Endothelial cell of umbilical vein (primary cell): Measurements from ENCODE around the gene ZMYND11. TPM values are rescaled to one million over a fixed set of nuclear protein-coding genes. Genes with fewer than 3 reads are reported as not detected.

Experiments
- BruUV-seq: library from RNA; stranded (reverse); fragments of 400-500 nt; replicated peaks from 2 replicates; lab custom pipeline; 2021; lab: Mats Ljungman, UMichigan
- CTCF ChIA-PET: fragments of 300-600, 350-600 bp; sonication (Branson Sonifier 250); formaldehyde crosslinking; loops from one replicate; lab custom pipeline; 2021; ENCODE audit warnings: antibody characterized with exemption, inconsistent platforms; lab: Charles Lee
- POLR2A ChIA-PET: fragments of 300-600, 350-600 bp; sonication (Branson Sonifier 250); formaldehyde crosslinking; loops from one replicate; lab custom pipeline; 2021; ENCODE audit warnings: antibody characterized with exemption, inconsistent platforms; lab: Charles Lee
- DNase-seq: peaks from one replicate; pipeline ENCODE4 v3.0.0-alpha.2; 2011; ENCODE audit warnings: low read depth, low spot score
- FAIRE-seq: peaks from 2 replicates; lab custom pipeline; 2011; peaks lifted over from hg19 to GRCh38; lab: Jason Lieb, UNC
- H2AFZ ChIP-seq: 2 replicates; pipeline ENCODE4 v1.6.0; 2012; ENCODE audit warnings: low read depth, low read length, control low read depth, inconsistent platforms
- H3K27ac ChIP-seq: 2 replicates; pipeline ENCODE4 v1.5.1; 2011; ENCODE audit warnings: low read depth, mild to moderate bottlenecking, control low read depth, low read length, moderate library complexity; ENCODE audit not compliant: insufficient read depth
- H3K27me3 ChIP-seq, 2 experiments: 2 replicates each; pipeline versions ENCODE4 v1.6.0 to v1.6.1; 2011; ENCODE audit warnings: low read length in 2 of 2, mixed read lengths in 1 of 2; ENCODE audit not compliant: control insufficient read depth in 2 of 2, insufficient read depth in 2 of 2
- H3K36me3 ChIP-seq, 2 experiments: 2 replicates in 1 of 2; 3 replicates in 1 of 2; pipeline ENCODE4 v1.5.1; 2011; ENCODE audit warnings: low read length in 2 of 2, mild to moderate bottlenecking in 1 of 2, moderate library complexity in 1 of 2; ENCODE audit not compliant: control insufficient read depth in 2 of 2, insufficient read depth in 2 of 2; ENCODE audit errors: extremely low read depth in 1 of 2
- H3K4me1 ChIP-seq: 3 replicates; pipeline ENCODE4 v1.5.1; 2011; ENCODE audit warnings: mild to moderate bottlenecking, low read length; ENCODE audit not compliant: control insufficient read depth, insufficient read depth; ENCODE audit errors: extremely low read depth
- H3K4me2 ChIP-seq: 2 replicates; pipeline ENCODE4 v1.6.1; 2011; ENCODE audit warnings: low read length, control low read depth, mixed read lengths; ENCODE audit not compliant: insufficient read depth
- H3K4me3 ChIP-seq, 3 experiments: fragments of 200-600 bp in 1 of 3; sonication (generic), shearing (Covaris generic) in 1 of 3; replicated peaks in 1 of 3; 2 replicates each; pipeline ENCODE4 v1.5.1; 2011 to 2016; ENCODE audit warnings: control low read depth in 3 of 3, low read length in 3 of 3, mild to moderate bottlenecking in 2 of 3, inconsistent platforms in 1 of 3, low read depth in 1 of 3, moderate library complexity in 1 of 3; ENCODE audit not compliant: insufficient read depth in 1 of 3
- H3K79me2 ChIP-seq: 2 replicates; pipeline ENCODE4 v1.6.0; 2012; ENCODE audit warnings: low read length, inconsistent platforms; ENCODE audit not compliant: control insufficient read depth, insufficient read depth
- H3K9ac ChIP-seq: replicated peaks from 2 replicates; pipeline ENCODE3; 2011; ENCODE audit warnings: low read length, control low read depth; ENCODE audit not compliant: insufficient read depth; ENCODE audit errors: extremely low read depth
- H3K9me1 ChIP-seq: replicated peaks from 3 replicates; pipeline ENCODE4 v1.6.0; 2011; ENCODE audit warnings: mild to moderate bottlenecking, low read length; ENCODE audit not compliant: control insufficient read depth, insufficient read depth; ENCODE audit errors: extremely low read depth
- H3K9me3 ChIP-seq: replicated peaks from 2 replicates; pipeline ENCODE4 v1.5.1; 2012; ENCODE audit warnings: low read length, inconsistent platforms; ENCODE audit not compliant: control insufficient read depth, insufficient read depth
- H4K20me1 ChIP-seq: replicated peaks from 2 replicates; pipeline ENCODE3; 2011; ENCODE audit warnings: mild to moderate bottlenecking, low read length; ENCODE audit not compliant: control insufficient read depth, insufficient read depth; ENCODE audit errors: extremely low read depth
- EZH2 ChIP-seq: IDR thresholded peaks from 2 replicates; pipeline ENCODE4 v1.6.1; 2012; ENCODE audit warnings: borderline replicate concordance, low read depth, mild to moderate bottlenecking, moderate library complexity, low read length, inconsistent platforms; ENCODE audit not compliant: severe bottlenecking
- FOS ChIP-seq: IDR thresholded peaks from 2 replicates; pipeline ENCODE4 v1.6.1; 2011; ENCODE audit warnings: mild to moderate bottlenecking, low read length, moderate library complexity, borderline replicate concordance; ENCODE audit not compliant: insufficient read depth
- GATA2 ChIP-seq: IDR thresholded peaks from 2 replicates; pipeline ENCODE4 v1.7.0; 2011; ENCODE audit warnings: low read depth, mild to moderate bottlenecking, moderate library complexity, mixed read lengths, low read length; ENCODE audit not compliant: insufficient read length, insufficient read depth
- JUN ChIP-seq: IDR thresholded peaks from 2 replicates; pipeline ENCODE4 v1.6.1; 2011; ENCODE audit warnings: borderline replicate concordance, low read depth; ENCODE audit not compliant: insufficient read length, insufficient read depth
- MYC ChIP-seq: IDR thresholded peaks from one replicate; pipeline ENCODE4 v1.6.1; 2011; ENCODE audit warnings: mild to moderate bottlenecking, low read depth, low read length
- POLR2A ChIP-seq: IDR thresholded peaks from 2 replicates; pipeline ENCODE4 v1.6.1; 2012; ENCODE audit warnings: low read depth, mild to moderate bottlenecking, control low read depth, low read length
- POLR2AphosphoS5 ChIP-seq: IDR thresholded peaks from 2 replicates; pipeline ENCODE4 v1.6.1; 2012; ENCODE audit warnings: low read depth, mild to moderate bottlenecking, control low read depth, low read length, moderate library complexity; ENCODE audit not compliant: insufficient read depth
- dilution Hi-C: fragments of 300-500 bp; cut with MboI; formaldehyde crosslinking; loops from one replicate; pipeline ENCODE4 v1.15.0; 2019; ENCODE audit warnings: low sequenced_read_pairs; ENCODE audit not compliant: extremely low pct_ligation_motif_present
- intact Hi-C: fragments of 100-400 bp; cut with micrococcal nuclease; formaldehyde crosslinking; loops from one replicate; pipeline ENCODE4 v1.10.0; 2022
- polyA plus RNA-seq, 4 experiments: library from polyadenylated mRNA; depleted of rRNA in 3 of 4; stranded (reverse) in 3 of 4; unstranded in 1 of 4; fragments of >200 nt; gene quantifications; 2 replicates each; pipeline versions ENCODE4 v1.2.1 to v1.2.3, GENCODE V29; 2011 to 2012; ENCODE audit warnings: missing spikeins in 1 of 4
- total RNA-seq: library from RNA; stranded (reverse); gene quantifications from 2 replicates; pipeline ENCODE4 v1.2.3, GENCODE V29; 2021
- TF ChIP-seq, protein P1 (sequence below), 2 donors: IDR thresholded peaks; 1 replicate in 1 of 2; 2 replicates in 1 of 2; pipeline ENCODE4 v1.5.1; 2011; ENCODE audit warnings: low read length in 2 of 2, mild to moderate bottlenecking in 2 of 2, moderate library complexity in 2 of 2, control low read depth in 1 of 2, inconsistent platforms in 1 of 2, low read depth in 1 of 2; ENCODE audit not compliant: insufficient read depth in 1 of 2; ENCODE audit errors: extremely low read depth in 1 of 2
- TF ChIP-seq, protein P2 (sequence below): IDR thresholded peaks from 2 replicates; pipeline ENCODE4 v1.6.1; 2011; ENCODE audit not compliant: insufficient read depth, insufficient read length

ZMYND11 gene
- total and polyA plus RNA-seq, 2 donors (not counting 3 experiments of a cell fraction or from before 2014, with no cell fraction given): 17.0 to 56.0 TPM

DNA sequence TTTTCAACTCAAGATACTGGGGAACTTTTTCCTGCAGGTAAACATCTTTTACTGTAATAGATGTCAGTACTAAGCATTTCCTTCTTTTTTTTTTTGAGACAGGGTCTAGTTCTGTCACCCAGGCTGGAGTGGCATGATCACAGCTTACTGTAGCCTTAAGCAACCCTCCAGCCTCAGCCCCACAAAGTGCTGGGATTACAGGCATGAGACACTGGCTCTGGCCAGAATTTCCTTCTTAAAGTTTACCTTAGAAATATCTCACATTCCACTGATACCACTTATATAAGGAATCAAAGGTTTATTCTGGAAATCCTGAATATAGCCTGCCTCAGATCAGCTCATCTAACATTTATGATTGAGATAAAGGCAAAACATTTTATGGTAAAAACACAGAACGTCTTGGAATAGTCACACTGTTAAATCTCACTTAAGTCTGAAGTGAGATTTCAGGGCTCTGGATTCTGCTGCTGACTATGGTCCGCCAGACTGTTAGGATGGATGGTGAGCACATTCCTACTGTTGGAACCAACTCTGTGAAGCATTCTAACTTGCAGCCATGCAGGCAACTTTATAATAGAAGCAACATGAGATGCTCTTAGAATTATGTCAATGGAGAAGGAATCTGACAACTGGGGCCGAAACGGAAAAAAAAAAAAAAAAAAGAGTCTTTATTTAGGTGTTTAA, 151.9 kb downstream of the ZMYND11 start:
- DNase-seq: no peak

More for the DNA sequence above, 151.9 kb downstream of the ZMYND11 start:
- Histone ChIP-seq H3K36me3 (no peaks in the 10 kb centered on the region), H4K20me1 (no peaks in the 10 kb centered on the region), H3K9me1 (no peaks in the 10 kb centered on the region), H3K79me2 (no peaks in the 10 kb centered on the region), H3K4me1 (no peaks in the 10 kb centered on the region), H2AFZ (no peak overlapping the region), H3K9ac (no peak overlapping the region), H3K4me3 (no peak overlapping the region), H3K27me3 (no peaks in the 10 kb centered on the region), H3K4me2 (no peak overlapping the region), H3K9me3 (no peaks in the 10 kb centered on the region), H3K27ac (no peak overlapping the region)
- dilution Hi-C loops: no loop called here
- ChIA-PET POLR2A (no interaction called here), CTCF (no interaction called here)
- TF ChIP-seq FOS (no peak), POLR2A (no peak), MYC (no peak), JUN (no peak), EZH2 (no peak), POLR2AphosphoS5 (no peak), GATA2 (no peak)
- TF ChIP-seq, protein P1, sequence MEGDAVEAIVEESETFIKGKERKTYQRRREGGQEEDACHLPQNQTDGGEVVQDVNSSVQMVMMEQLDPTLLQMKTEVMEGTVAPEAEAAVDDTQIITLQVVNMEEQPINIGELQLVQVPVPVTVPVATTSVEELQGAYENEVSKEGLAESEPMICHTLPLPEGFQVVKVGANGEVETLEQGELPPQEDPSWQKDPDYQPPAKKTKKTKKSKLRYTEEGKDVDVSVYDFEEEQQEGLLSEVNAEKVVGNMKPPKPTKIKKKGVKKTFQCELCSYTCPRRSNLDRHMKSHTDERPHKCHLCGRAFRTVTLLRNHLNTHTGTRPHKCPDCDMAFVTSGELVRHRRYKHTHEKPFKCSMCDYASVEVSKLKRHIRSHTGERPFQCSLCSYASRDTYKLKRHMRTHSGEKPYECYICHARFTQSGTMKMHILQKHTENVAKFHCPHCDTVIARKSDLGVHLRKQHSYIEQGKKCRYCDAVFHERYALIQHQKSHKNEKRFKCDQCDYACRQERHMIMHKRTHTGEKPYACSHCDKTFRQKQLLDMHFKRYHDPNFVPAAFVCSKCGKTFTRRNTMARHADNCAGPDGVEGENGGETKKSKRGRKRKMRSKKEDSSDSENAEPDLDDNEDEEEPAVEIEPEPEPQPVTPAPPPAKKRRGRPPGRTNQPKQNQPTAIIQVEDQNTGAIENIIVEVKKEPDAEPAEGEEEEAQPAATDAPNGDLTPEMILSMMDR (IDR thresholded peaks at IDR 0.05; ENCODE audit: extremely low read depth in 1 of 2, insufficient read depth in 1 of 2, low read depth in 1 of 2, low read length in 2 of 2): no peak
- TF ChIP-seq, protein P2, sequence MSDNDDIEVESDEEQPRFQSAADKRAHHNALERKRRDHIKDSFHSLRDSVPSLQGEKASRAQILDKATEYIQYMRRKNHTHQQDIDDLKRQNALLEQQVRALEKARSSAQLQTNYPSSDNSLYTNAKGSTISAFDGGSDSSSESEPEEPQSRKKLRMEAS: no peak
- intact Hi-C loops: no loop called here
- no TSS peak for BruUV-seq
- no peak for FAIRE-seq
